ENCODE measurements around the gene COX6A1.
"Not testable (repeated sequence)": the region's sequence is repeated elsewhere in the genome, so short reads cannot be mapped to it uniquely, and the experiment has no call there.

Gene COX6A1

DNA sequence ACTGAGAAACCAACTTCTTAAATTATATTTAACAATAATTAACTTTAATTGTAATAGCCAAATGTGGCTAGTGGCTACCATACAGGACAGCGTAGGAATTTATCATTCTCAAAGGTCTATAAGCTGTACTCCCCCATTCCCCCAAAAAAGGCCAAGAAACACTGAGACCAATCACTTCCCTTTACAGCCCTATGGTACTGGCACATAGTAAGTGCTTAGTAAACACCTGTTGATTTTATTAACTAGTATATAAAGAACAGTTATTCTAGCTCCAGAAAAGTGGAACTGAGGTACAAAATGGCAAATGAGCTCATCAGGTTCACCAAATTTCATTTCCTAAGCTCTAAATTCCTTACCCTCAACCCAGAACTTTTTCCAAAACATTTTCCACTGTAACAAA lies 37.7 kb downstream of the COX6A1 start:
- peak overlapping the region; percentile 88 for H3K27ac ChIP-seq
- TF ChIP-seq CTCF (conservative IDR thresholded peaks at IDR 0.05), result no peak

DNA sequence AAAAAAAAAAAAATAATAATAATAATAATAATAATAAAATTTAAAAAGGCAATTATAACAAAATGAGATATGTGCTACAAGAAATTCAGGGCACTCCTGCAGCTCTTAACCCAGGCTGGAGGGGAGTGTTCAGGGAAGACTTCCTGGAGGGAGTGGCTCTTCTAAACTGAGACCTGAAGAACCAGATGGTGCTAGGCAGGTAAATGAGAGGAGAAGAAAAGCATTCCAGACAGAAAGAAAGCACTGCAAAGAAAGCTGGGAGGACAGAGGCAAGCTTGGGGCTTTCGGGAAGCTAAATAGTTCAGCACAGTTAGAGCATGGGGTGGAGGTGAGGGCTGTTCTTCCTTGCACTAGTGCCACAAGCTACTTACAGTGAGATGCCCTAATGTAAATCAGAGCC lies 41.5 kb downstream of the COX6A1 start:
- no peak for TF ChIP-seq CTCF (conservative IDR thresholded peaks at IDR 0.05)
- no peak overlapping the region for H3K27ac ChIP-seq

GRCh38 chr12:120480211-120480610 lies 42.3 kb downstream of the COX6A1 start:
- peak overlapping the region; percentile 19; the same call in 1 of the 2 replicates for H3K27ac ChIP-seq
- TF ChIP-seq CTCF (conservative IDR thresholded peaks at IDR 0.05), result no peak

DNA sequence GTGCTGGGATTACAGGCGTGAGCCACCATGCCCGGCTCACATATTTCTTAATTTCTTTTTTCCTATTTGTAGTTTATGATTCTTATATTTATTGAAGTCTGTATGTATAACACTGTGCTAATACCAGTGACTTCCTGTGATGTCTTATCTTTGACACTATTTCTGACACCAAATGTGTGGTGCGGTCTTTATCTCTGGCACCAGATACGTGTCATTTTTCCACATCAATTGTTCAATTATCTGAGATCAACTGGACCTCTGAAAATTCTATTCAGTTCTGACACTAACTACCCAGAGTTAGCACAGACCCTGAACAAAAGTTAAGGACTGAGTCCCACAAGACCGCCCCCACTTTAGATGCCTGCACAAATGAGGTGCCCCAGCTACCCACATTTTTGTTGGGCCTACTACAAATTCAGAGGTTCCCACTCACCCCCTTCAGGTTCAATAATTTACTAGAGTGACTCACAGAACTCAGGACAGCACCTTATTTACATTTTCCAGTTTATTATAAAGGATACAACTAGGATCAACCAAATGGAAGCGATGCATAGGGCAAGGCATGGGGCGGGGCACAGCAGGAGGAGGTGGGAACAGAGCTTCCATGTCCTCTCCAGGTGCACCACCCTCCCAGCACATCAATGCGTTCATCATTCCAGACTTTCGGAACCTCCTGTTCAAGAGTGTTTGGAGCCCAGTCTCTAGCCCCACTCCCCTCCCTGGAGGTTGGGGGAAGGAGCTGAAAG lies 43.3 kb downstream of the COX6A1 start:
- H3K27ac ChIP-seq, result no peak overlapping the region
- no peak for TF ChIP-seq CTCF (conservative IDR thresholded peaks at IDR 0.05)

- no peak overlapping the region for H3K27ac ChIP-seq
- TF ChIP-seq CTCF (conservative IDR thresholded peaks at IDR 0.05), result no peak
These were observed 45.7 kb downstream of the COX6A1 start for GRCh38 chr12:120483621-120484020.

DNA sequence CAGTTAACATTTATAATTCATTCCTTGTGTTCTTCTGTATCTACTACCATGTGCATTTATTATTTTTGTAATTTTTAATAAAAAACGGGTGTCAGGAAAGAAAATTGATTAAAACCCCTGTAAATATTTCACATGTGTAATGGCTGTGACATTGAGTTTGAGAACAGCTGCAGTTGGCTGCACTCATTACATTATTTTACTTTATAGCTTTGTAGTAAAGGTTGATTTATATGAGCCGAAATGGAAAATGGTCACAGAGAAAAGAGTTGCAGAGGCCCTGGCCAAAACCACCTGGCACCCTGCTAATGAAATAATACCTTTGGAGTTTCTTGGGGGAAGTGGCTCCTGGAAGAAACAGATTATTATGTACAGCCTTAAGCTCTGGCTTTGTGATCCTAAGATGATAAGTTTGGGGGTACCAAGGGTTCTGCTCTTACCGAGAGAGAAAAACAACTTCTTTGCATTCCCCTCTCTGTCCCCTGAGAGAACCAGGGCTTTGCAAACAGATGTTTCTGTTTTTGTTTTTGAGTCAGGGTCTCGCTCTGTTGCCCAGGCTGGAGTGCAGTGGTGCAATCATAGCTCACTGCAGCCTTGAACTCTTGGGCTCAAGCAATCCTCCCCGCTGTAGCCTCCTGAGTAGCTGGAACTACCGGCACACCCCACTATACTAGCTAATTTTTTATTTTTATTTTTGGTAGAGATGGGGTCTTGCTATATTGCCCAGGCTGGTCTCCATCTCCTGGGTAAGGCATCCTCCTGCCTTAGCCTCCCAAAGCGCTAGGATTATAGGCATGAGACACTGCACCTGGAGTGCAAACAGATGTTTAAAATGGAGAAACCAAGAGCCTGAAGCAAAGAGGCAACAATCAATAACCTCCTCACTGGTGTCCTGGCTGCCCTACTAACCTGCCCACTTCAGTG lies 48.3 kb downstream of the COX6A1 start:
- TF ChIP-seq CTCF (conservative IDR thresholded peaks at IDR 0.05), result no peak
- H3K27ac ChIP-seq, result no peak overlapping the region

GRCh38 chr12:120487552-120487951 lies 49.6 kb downstream of the COX6A1 start:
- not testable (repeated sequence) for H3K27ac ChIP-seq
